Ovary (tissue), 3 donors: ENCODE results near the gene MRPL9.

Experiments used
- POLR2A ChIP-seq: fragments of 450-650 bp; IDR thresholded peaks from one replicate; pipeline ENCODE4 v1.6.1; 2017; ENCODE audit warnings: antibody characterized with exemption, mild to moderate bottlenecking, moderate library complexity
- TF ChIP-seq, protein P1 (sequence below), 3 donors: fragments of 450-650 bp in 2 of 3; fragments of 200-600 bp in 1 of 3; IDR thresholded peaks; one replicate each; pipeline versions ENCODE4 v1.5.1 to v1.8.0; 2016 to 2022; ENCODE audit warnings: antibody characterized with exemption in 3 of 3, mild to moderate bottlenecking in 1 of 3
- donor health status: DM: no; HTN: no; CAD: no.

DNA sequence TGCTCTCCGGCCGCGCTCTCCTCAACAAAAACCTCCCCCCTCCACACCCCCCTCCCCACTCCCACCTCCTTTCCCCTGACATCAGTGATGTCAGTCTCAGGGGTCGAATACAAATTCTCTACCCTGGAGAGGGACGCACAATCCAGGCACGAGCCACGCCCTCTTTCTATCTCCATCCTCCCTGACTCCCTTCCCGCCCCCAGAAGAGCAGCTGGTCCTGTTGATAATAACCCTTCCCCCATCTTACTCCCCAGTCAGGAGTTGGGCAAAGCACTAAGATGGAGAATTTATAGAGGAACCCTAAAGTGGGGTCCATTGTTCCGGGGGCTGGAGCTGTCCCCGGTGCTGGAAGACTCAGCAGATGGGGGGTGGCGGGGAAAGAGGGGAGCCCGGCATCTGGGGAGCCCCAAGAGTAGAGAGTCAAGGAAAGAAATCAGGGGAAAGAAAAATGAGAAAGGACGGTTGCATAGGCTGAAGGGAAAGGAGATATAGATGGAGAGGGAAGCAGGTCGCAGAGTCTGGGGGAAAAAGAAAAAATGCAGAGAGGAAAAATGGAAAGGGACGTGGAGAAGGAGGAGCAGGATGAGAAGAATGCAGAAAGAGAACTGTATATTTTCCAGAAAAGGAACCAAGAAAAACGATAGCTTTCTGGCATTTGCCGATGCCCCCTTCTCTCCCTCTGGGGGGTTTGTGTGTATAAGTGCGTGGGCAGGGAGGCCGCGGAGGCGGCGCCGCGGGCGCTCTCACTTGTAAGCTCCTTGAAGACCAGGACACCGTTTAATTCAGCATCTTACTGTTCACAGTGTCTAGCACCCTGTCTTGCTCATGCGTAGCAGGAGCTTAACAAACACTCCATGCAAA, 46.3 kb downstream of the MRPL9 start, which contains the start of gene CELF3:
- TF ChIP-seq, protein P1, sequence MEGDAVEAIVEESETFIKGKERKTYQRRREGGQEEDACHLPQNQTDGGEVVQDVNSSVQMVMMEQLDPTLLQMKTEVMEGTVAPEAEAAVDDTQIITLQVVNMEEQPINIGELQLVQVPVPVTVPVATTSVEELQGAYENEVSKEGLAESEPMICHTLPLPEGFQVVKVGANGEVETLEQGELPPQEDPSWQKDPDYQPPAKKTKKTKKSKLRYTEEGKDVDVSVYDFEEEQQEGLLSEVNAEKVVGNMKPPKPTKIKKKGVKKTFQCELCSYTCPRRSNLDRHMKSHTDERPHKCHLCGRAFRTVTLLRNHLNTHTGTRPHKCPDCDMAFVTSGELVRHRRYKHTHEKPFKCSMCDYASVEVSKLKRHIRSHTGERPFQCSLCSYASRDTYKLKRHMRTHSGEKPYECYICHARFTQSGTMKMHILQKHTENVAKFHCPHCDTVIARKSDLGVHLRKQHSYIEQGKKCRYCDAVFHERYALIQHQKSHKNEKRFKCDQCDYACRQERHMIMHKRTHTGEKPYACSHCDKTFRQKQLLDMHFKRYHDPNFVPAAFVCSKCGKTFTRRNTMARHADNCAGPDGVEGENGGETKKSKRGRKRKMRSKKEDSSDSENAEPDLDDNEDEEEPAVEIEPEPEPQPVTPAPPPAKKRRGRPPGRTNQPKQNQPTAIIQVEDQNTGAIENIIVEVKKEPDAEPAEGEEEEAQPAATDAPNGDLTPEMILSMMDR (IDR thresholded peaks at IDR 0.05) = no peak
- TF ChIP-seq POLR2A = no peak
